Osteoblast (primary cell): ENCODE measurements around the gene MSH3. TPM values are rescaled to one million over a fixed set of nuclear protein-coding genes. Genes with fewer than 3 reads are reported as not detected.

Experiments
- DNase-seq: peaks from one replicate; pipeline ENCODE4 v3.0.0; 2011; ENCODE audit warnings: low spot score, mixed read lengths; ENCODE audit not compliant: insufficient read length; ENCODE audit errors: missing footprints
- H2AFZ ChIP-seq: 2 replicates; pipeline ENCODE4 v1.6.0; 2011; ENCODE audit warnings: mild to moderate bottlenecking, low read length
- H3K27ac ChIP-seq: 2 replicates; pipeline ENCODE4 v1.5.1; 2011; ENCODE audit warnings: mild to moderate bottlenecking, low read depth, low read length, moderate library complexity
- H3K27me3 ChIP-seq: 2 replicates; pipeline ENCODE4 v1.6.0; 2012; ENCODE audit warnings: mild to moderate bottlenecking, control low read depth, inconsistent platforms, low read length, moderate library complexity; ENCODE audit not compliant: insufficient read depth
- H3K36me3 ChIP-seq: 2 replicates; pipeline ENCODE4 v1.5.1; 2011; ENCODE audit warnings: mild to moderate bottlenecking, low read length, control low read depth, moderate library complexity; ENCODE audit not compliant: insufficient read depth
- H3K4me1 ChIP-seq: 2 replicates; pipeline ENCODE4 v1.5.1; 2011; ENCODE audit warnings: mild to moderate bottlenecking, low read length, control low read depth, moderate library complexity; ENCODE audit not compliant: insufficient read depth
- H3K4me2 ChIP-seq: 2 replicates; pipeline ENCODE4 v1.6.0; 2011; ENCODE audit warnings: mild to moderate bottlenecking, low read length; ENCODE audit not compliant: insufficient read depth
- H3K4me3 ChIP-seq: fragments of 200-600 bp; sonication (generic); 3 replicates; pipeline ENCODE4 v1.5.1; 2012; ENCODE audit warnings: mild to moderate bottlenecking, low read length, inconsistent platforms; ENCODE audit not compliant: insufficient read depth
- H3K79me2 ChIP-seq: 2 replicates; pipeline ENCODE4 v1.6.0; 2012; ENCODE audit warnings: mild to moderate bottlenecking, low read length, control low read depth, inconsistent platforms; ENCODE audit not compliant: insufficient read depth
- H3K9me3 ChIP-seq: 2 replicates; pipeline ENCODE4 v1.5.1; 2011; ENCODE audit warnings: low read depth, low read length, control low read depth
- H4K20me1 ChIP-seq: 2 replicates; pipeline ENCODE4 v1.6.0; 2012; ENCODE audit warnings: mild to moderate bottlenecking, low read length, control low read depth; ENCODE audit not compliant: insufficient read depth
- total RNA-seq: library from RNA; depleted of rRNA; stranded (reverse); fragments of >200 nt; gene quantifications from 2 replicates; pipeline ENCODE4 v1.2.3, GENCODE V29; 2012
- TF ChIP-seq, protein P1 (sequence below): IDR thresholded peaks from 2 replicates; pipeline ENCODE4 v1.5.1; 2011; ENCODE audit warnings: mild to moderate bottlenecking, low read depth, low read length, moderate library complexity; ENCODE audit errors: extremely low read depth

MSH3 gene
- total RNA-seq, 1 donor: 21.7 TPM

DNA sequence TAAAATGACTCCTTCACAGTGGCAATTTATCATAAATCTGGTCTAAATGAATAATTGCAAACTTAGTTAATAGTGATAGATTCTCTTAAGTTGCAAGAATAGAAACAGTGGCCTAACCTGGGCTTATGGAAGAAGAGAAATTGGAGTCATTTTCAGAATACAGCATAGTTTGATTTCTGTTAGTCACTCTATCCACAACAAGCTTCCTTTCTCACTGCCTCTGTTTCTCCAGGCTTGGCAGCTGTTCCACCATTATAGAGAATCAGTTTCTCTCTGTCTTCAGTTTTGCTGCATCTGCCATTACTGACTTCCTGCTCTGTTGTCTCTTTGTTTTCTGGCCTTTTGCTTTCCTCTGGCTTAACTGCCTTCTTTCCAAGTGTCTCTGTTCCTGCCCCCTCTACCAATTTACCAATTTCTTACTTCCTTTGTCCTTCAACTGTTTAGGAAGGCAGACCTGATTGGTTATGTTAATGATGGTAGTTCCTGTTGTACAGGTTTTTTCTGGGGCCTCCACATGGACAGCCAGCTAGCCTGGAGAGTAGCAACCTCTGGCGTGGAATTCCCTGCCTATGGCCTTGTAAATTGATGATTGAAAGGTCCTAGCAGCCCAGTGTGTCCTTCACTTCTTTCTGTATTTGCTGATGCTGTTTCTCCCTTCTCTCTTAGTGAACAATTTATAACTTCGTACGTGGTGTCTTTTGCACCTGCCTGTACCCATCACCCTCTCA lies 229.8 kb downstream of the MSH3 start:
- no peak overlapping the region for H3K4me3 ChIP-seq

DNA sequence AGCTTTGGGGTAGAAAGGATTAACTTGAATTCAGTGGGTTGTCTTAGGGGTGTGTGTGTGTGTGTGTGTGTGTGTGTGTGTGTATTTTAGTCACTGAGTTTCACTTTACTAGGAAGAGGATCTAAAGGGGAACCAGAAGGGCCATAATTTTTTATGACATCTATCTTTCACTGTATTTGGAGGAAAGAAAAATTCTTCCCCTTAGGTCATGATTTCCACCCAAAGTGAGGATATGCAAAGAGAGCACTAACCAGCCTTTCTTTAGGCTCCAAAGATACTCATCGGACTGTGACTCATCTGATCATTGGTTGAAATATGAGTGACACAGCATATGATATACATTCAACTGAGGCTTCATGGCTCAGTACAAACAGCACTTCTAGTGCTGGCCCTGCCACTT lies 230.5 kb downstream of the MSH3 start:
- Histone ChIP-seq H3K4me2 (no peak overlapping the region), H3K9me3 (no peaks in the 10 kb centered on the region), H3K79me2 (no peaks in the 10 kb centered on the region), H3K27ac (no peak overlapping the region), H3K36me3 (no peaks in the 10 kb centered on the region), H3K4me3 (no peak overlapping the region), H4K20me1 (no peaks in the 10 kb centered on the region), H2AFZ (no peak overlapping the region), H3K4me1 (peaks cover 2% of the 10 kb centered on the region), H3K27me3 (no peaks in the 10 kb centered on the region)
- DNase-seq: no peak
- TF ChIP-seq, protein P1, sequence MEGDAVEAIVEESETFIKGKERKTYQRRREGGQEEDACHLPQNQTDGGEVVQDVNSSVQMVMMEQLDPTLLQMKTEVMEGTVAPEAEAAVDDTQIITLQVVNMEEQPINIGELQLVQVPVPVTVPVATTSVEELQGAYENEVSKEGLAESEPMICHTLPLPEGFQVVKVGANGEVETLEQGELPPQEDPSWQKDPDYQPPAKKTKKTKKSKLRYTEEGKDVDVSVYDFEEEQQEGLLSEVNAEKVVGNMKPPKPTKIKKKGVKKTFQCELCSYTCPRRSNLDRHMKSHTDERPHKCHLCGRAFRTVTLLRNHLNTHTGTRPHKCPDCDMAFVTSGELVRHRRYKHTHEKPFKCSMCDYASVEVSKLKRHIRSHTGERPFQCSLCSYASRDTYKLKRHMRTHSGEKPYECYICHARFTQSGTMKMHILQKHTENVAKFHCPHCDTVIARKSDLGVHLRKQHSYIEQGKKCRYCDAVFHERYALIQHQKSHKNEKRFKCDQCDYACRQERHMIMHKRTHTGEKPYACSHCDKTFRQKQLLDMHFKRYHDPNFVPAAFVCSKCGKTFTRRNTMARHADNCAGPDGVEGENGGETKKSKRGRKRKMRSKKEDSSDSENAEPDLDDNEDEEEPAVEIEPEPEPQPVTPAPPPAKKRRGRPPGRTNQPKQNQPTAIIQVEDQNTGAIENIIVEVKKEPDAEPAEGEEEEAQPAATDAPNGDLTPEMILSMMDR: no peak

More for the DNA sequence above, 229.8 kb downstream of the MSH3 start:
- H3K27me3 ChIP-seq: no peaks in the 10 kb centered on the region
- TF ChIP-seq, protein P1: no peak
- no peaks in the 10 kb centered on the region for H3K79me2 ChIP-seq
- H4K20me1 ChIP-seq: no peaks in the 10 kb centered on the region
- no peak overlapping the region for H3K27ac ChIP-seq
- H3K4me1 ChIP-seq: peaks cover 2% of the 10 kb centered on the region
- no peak overlapping the region for H2AFZ ChIP-seq
- no peak for DNase-seq
- H3K4me2 ChIP-seq: no peak overlapping the region
- H3K9me3 ChIP-seq: no peaks in the 10 kb centered on the region
- no peaks in the 10 kb centered on the region for H3K36me3 ChIP-seq

DNA sequence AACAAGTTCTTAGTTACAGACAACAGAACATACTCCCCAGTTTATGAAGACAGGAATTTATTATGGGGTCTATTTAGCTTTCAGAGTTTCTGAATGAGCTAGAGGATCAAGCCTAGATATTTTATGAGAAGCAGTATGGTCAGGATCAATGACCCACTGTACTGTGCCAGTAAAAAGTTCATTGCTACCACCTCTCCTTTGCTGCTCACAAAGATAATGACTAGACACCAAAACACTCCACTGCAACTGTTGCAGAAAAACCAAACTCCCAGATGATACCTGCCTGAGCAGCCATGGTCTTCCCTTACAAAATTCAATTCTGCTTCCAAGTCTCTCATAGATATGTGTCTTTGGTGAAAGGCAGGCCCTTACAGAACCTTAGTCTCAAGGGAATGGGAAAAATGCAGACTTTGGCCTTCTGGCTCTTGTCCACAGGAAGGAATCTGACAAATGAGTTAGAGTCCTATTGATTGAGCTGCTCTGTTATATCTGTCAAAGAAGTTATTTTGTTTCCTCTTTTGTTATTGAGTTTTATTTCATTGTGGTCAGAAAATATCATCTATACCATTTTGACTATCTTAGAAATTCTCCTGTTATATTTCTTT lies 231.0 kb downstream of the MSH3 start:
- Histone ChIP-seq H3K79me2 (no peaks in the 10 kb centered on the region), H3K36me3 (no peaks in the 10 kb centered on the region), H3K9me3 (no peaks in the 10 kb centered on the region), H4K20me1 (no peaks in the 10 kb centered on the region), H2AFZ (no peak overlapping the region), H3K4me1 (peaks cover 2% of the 10 kb centered on the region), H3K27ac (no peak overlapping the region), H3K4me2 (no peak overlapping the region), H3K4me3 (no peak overlapping the region), H3K27me3 (no peaks in the 10 kb centered on the region)
- no peak for DNase-seq
- TF ChIP-seq, protein P1: no peak

DNA sequence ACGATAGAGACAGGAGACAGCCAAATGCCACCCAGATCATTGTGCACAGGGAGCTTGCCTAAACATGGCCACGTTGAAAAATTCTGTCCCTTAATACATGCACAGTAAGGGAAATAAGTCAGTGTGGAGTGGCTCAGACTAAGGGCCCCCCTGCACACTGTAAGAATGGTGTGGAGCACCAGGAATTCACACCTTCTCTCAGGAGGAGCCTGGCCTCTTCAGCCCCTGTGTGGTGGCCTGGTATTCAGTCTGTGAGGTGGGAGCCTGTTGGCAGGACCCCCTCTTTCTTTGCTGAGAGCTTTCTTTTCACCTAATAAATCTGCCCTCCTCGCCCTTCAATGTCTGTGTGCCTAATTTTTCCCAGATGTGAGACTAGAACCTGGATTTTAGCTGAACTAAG lies 239.6 kb downstream of the MSH3 start:
- Histone ChIP-seq H3K79me2 (no peaks in the 10 kb centered on the region), H4K20me1 (no peaks in the 10 kb centered on the region), H3K36me3 (no peaks in the 10 kb centered on the region), H3K9me3 (no peaks in the 10 kb centered on the region), H3K4me2 (no peak overlapping the region), H3K4me1 (no peaks in the 10 kb centered on the region), H3K27me3 (no peaks in the 10 kb centered on the region), H3K27ac (no peak overlapping the region), H2AFZ (no peak overlapping the region), H3K4me3 (no peak overlapping the region)
- TF ChIP-seq, protein P1: no peak
- DNase-seq: no peak
